SK-N-SH treated with all-trans-retinoic acid at 6 μM for 48 hours (cell line): ENCODE data around the gene MED15.

Experiments
- ATAC-seq: fragments of 200-7000 bp; cut with Tn5 transposase; 3 replicates; pipeline ENCODE4 v1.9.1; 2020; ENCODE audit warnings: mild to moderate bottlenecking, moderate library complexity
- ARNTL ChIP-seq: fragments of 450-650 bp; formaldehyde crosslinking; IDR thresholded peaks from 2 replicates; pipeline ENCODE4 v1.5.0; 2020; ENCODE audit warnings: low read depth, mild to moderate bottlenecking, moderate library complexity, borderline replicate concordance
- BACH2 ChIP-seq: fragments of 250-450 bp; sonication (Bioruptor Pico); IDR thresholded peaks from 2 replicates; pipeline ENCODE4 v1.9.0; 2021; ENCODE audit warnings: mild to moderate bottlenecking, borderline replicate concordance
- CSDC2 ChIP-seq: fragments of 250-450 bp; sonication (Bioruptor Pico); IDR thresholded peaks from 2 replicates; pipeline ENCODE4 v1.5.0; 2020; ENCODE audit warnings: mild to moderate bottlenecking, moderate library complexity
- ESRRG ChIP-seq: fragments of 250-450 bp; sonication (Bioruptor Pico); IDR thresholded peaks from 2 replicates; pipeline ENCODE4 v1.6.1; 2021; ENCODE audit warnings: mild to moderate bottlenecking
- GLIS3 ChIP-seq: fragments of 250-450 bp; sonication (Bioruptor Pico); IDR thresholded peaks from 2 replicates; pipeline ENCODE4 v1.5.0; 2020; ENCODE audit warnings: mild to moderate bottlenecking, moderate library complexity
- ISL1 ChIP-seq: fragments of 250-450 bp; sonication (Bioruptor Pico); IDR thresholded peaks from 2 replicates; pipeline ENCODE4 v2.1.2; 2022; ENCODE audit warnings: mild to moderate bottlenecking, moderate library complexity
- OSR1 ChIP-seq: fragments of 250-450 bp; sonication (Bioruptor Pico); IDR thresholded peaks from 2 replicates; pipeline ENCODE4 v1.8.0; 2022; ENCODE audit warnings: moderate library complexity, mild to moderate bottlenecking, inconsistent platforms
- PATZ1 ChIP-seq: fragments of 250-450 bp; sonication (Bioruptor Pico); IDR thresholded peaks from 2 replicates; pipeline ENCODE4 v1.8.0; 2020; ENCODE audit warnings: mild to moderate bottlenecking, moderate library complexity, borderline replicate concordance
- POU6F1 ChIP-seq: fragments of 250-450 bp; sonication (Bioruptor Pico); IDR thresholded peaks from 2 replicates; pipeline ENCODE4 v1.8.0; 2021; ENCODE audit warnings: low read depth, mild to moderate bottlenecking, moderate library complexity, borderline replicate concordance
- PPARA ChIP-seq: fragments of 250-450 bp; sonication (Bioruptor Pico); IDR thresholded peaks from 2 replicates; pipeline ENCODE4 v1.5.0; 2020; ENCODE audit warnings: mild to moderate bottlenecking, borderline replicate concordance
- RARB ChIP-seq: fragments of 250-450 bp; sonication (Bioruptor Pico); IDR thresholded peaks from 2 replicates; pipeline ENCODE4 v1.8.0; 2021; ENCODE audit warnings: mild to moderate bottlenecking, moderate library complexity
- SNAI2 ChIP-seq: fragments of 250-450 bp; sonication (Bioruptor Pico); IDR thresholded peaks from 2 replicates; pipeline ENCODE4 v1.5.0; 2020; ENCODE audit warnings: mild to moderate bottlenecking, moderate library complexity
- TCF4 ChIP-seq: fragments of 250-450 bp; sonication (Bioruptor Pico); IDR thresholded peaks from 2 replicates; pipeline ENCODE4 v1.8.0; 2021; ENCODE audit warnings: mild to moderate bottlenecking, moderate library complexity, borderline replicate concordance
- TOX ChIP-seq: fragments of 250-450 bp; sonication (Bioruptor Pico); IDR thresholded peaks from 2 replicates; pipeline ENCODE4 v1.8.0; 2021; ENCODE audit warnings: mild to moderate bottlenecking, moderate library complexity, borderline replicate concordance
- ZC3H10 ChIP-seq: fragments of 250-450 bp; sonication (Bioruptor Pico); IDR thresholded peaks from 2 replicates; pipeline ENCODE4 v1.5.1; 2021; ENCODE audit warnings: mild to moderate bottlenecking, moderate library complexity
- ZFP3 ChIP-seq: fragments of 250-450 bp; sonication (Bioruptor Pico); IDR thresholded peaks from 2 replicates; pipeline ENCODE4 v1.5.0; 2020; ENCODE audit warnings: mild to moderate bottlenecking, moderate library complexity
- ZNF565 ChIP-seq: fragments of 450-650 bp; formaldehyde crosslinking; conservative IDR thresholded peaks from 2 replicates; pipeline ENCODE4 v1.5.0; 2020; ENCODE audit warnings: low read depth, mild to moderate bottlenecking, moderate library complexity
- ZNF70 ChIP-seq: fragments of 450-650 bp; formaldehyde crosslinking; IDR thresholded peaks from 2 replicates; pipeline ENCODE4 v1.5.0; 2020; ENCODE audit warnings: mild to moderate bottlenecking, moderate library complexity
- ZNF8 ChIP-seq: fragments of 450-650 bp; formaldehyde crosslinking; IDR thresholded peaks from 2 replicates; pipeline ENCODE4 v1.5.0; 2020; ENCODE audit warnings: mild to moderate bottlenecking, moderate library complexity
- TF ChIP-seq, protein P1 (sequence below): fragments of 250-450 bp; sonication (Bioruptor Pico); IDR thresholded peaks from 2 replicates; pipeline ENCODE4 v1.5.1; 2020; ENCODE audit warnings: low read depth, mild to moderate bottlenecking, moderate library complexity
- TF ChIP-seq, protein P2 (sequence below): fragments of 250-450 bp; sonication (Bioruptor Pico); IDR thresholded peaks from 2 replicates; pipeline ENCODE4 v1.5.0; 2020; ENCODE audit warnings: mild to moderate bottlenecking, moderate library complexity

The MED15 gene

GRCh38 chr22:20578707-20579106 lies 71.3 kb downstream of the MED15 start:
- ATAC-seq: no peak
- TF ChIP-seq, protein P1, sequence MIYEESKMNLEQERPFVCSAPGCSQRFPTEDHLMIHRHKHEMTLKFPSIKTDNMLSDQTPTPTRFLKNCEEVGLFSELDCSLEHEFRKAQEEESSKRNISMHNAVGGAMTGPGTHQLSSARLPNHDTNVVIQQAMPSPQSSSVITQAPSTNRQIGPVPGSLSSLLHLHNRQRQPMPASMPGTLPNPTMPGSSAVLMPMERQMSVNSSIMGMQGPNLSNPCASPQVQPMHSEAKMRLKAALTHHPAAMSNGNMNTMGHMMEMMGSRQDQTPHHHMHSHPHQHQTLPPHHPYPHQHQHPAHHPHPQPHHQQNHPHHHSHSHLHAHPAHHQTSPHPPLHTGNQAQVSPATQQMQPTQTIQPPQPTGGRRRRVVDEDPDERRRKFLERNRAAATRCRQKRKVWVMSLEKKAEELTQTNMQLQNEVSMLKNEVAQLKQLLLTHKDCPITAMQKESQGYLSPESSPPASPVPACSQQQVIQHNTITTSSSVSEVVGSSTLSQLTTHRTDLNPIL (CRISPR knock-in tag): no peak
- TF ChIP-seq ZNF565 (no peak), ZFP3 (CRISPR knock-in tag) (no peak), GLIS3 (CRISPR knock-in tag) (no peak)

GRCh38 chr22:20579273-20580120 lies 72.1 kb downstream of the MED15 start:
- no peak for ATAC-seq
- no peak for TF ChIP-seq ZNF8 (CRISPR knock-in tag)
- no peak for TF ChIP-seq CSDC2 (CRISPR knock-in tag)
- TF ChIP-seq SNAI2 (CRISPR knock-in tag): no peak
- TF ChIP-seq ISL1 (CRISPR knock-in tag): no peak
- no peak for TF ChIP-seq BACH2 (CRISPR knock-in tag)
- TF ChIP-seq ZC3H10 (CRISPR knock-in tag): no peak
- no peak for TF ChIP-seq POU6F1 (CRISPR knock-in tag)
- no peak for TF ChIP-seq PPARA (CRISPR knock-in tag)
- TF ChIP-seq, protein P1 (CRISPR knock-in tag): no peak
- TF ChIP-seq, all 23 proteins: peak for 0

GRCh38 chr22:20580179-20580578 lies 72.8 kb downstream of the MED15 start:
- no peak for ATAC-seq
- no peak for TF ChIP-seq ARNTL (CRISPR knock-in tag)

DNA sequence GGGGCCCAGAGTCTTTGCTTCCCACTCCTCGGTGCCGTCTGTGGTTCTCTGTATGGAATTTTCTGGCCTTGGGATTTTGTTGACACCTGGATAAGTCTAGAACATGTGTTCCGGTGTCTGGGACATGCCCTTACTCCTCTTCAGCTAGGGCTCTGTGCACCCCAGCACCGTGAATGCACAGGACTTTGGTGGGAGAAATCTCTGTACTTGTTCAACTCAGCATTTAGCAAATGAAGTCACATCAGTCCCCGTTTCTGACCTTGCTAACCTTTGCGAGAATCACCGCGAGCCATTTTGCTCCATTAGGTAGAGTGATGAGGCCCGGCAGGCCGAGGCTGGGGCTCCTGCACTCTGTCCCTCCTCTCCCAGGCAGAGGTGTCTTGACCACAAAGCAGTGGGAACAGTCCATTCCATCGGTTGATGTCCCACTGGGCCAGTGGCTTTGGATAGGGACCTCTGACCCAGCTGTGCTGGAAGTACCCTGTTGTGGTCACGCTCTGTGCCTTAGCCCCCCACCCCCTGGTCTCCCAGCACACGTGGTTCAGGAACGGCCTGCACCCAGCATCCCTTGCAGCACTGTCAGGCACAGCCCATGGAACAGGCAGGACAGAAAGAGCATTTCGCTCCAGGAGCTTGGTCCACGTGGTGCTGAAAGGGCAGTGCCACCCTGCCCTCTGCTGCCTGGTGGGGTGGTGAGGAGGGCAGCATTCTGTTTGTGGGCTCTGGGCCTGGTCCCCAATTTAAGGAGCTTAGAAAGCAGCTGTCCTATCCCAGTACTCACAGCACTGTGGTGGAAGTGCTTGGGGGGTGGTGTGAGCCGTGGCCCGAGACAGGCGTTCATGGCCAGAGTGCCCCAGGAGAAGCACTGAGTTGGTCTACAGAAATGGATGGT lies 73.4 kb downstream of the MED15 start:
- TF ChIP-seq ESRRG (CRISPR knock-in tag): no peak
- no peak for TF ChIP-seq TOX
- TF ChIP-seq PATZ1 (CRISPR knock-in tag): no peak
- no peak for TF ChIP-seq TCF4 (CRISPR knock-in tag)
- no peak for TF ChIP-seq ZC3H10 (CRISPR knock-in tag)
- no peak for TF ChIP-seq ARNTL (CRISPR knock-in tag)
- TF ChIP-seq SNAI2 (CRISPR knock-in tag): no peak
- no peak for TF ChIP-seq POU6F1 (CRISPR knock-in tag)
- no peak for TF ChIP-seq BACH2 (CRISPR knock-in tag)
- TF ChIP-seq RARB (CRISPR knock-in tag): no peak
- TF ChIP-seq, protein P2, sequence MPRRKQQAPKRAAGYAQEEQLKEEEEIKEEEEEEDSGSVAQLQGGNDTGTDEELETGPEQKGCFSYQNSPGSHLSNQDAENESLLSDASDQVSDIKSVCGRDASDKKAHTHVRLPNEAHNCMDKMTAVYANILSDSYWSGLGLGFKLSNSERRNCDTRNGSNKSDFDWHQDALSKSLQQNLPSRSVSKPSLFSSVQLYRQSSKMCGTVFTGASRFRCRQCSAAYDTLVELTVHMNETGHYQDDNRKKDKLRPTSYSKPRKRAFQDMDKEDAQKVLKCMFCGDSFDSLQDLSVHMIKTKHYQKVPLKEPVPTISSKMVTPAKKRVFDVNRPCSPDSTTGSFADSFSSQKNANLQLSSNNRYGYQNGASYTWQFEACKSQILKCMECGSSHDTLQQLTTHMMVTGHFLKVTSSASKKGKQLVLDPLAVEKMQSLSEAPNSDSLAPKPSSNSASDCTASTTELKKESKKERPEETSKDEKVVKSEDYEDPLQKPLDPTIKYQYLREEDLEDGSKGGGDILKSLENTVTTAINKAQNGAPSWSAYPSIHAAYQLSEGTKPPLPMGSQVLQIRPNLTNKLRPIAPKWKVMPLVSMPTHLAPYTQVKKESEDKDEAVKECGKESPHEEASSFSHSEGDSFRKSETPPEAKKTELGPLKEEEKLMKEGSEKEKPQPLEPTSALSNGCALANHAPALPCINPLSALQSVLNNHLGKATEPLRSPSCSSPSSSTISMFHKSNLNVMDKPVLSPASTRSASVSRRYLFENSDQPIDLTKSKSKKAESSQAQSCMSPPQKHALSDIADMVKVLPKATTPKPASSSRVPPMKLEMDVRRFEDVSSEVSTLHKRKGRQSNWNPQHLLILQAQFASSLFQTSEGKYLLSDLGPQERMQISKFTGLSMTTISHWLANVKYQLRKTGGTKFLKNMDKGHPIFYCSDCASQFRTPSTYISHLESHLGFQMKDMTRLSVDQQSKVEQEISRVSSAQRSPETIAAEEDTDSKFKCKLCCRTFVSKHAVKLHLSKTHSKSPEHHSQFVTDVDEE (CRISPR knock-in tag): no peak
- no peak for TF ChIP-seq OSR1 (CRISPR knock-in tag)
- no peak for TF ChIP-seq ISL1 (CRISPR knock-in tag)
- no peak for TF ChIP-seq ZFP3 (CRISPR knock-in tag)
- TF ChIP-seq ZNF565: no peak
- TF ChIP-seq GLIS3 (CRISPR knock-in tag): no peak
- TF ChIP-seq CSDC2 (CRISPR knock-in tag): no peak
- no peak for TF ChIP-seq PPARA (CRISPR knock-in tag)
- TF ChIP-seq ZNF8 (CRISPR knock-in tag): no peak
- no peak for TF ChIP-seq ZNF70 (CRISPR knock-in tag)
- ATAC-seq: no peak
